Colon (tissue), 2 donors: ENCODE measurements around the gene RAB40B.
A peak's percentile ranks its signal among the peaks of the same experiment; 100 is the strongest.

ENCODE experiments used
- FAIRE-seq: peaks from 2 replicates; lab custom pipeline; 2012; peaks lifted over from hg19 to GRCh38; lab: Jason Lieb, UNC
- donor health status: control.
- donor health status: control.

Gene RAB40B

GRCh38 chr17:82691714-82692113 lies 6.8 kb downstream of the RAB40B start:
- no peak for FAIRE-seq

DNA sequence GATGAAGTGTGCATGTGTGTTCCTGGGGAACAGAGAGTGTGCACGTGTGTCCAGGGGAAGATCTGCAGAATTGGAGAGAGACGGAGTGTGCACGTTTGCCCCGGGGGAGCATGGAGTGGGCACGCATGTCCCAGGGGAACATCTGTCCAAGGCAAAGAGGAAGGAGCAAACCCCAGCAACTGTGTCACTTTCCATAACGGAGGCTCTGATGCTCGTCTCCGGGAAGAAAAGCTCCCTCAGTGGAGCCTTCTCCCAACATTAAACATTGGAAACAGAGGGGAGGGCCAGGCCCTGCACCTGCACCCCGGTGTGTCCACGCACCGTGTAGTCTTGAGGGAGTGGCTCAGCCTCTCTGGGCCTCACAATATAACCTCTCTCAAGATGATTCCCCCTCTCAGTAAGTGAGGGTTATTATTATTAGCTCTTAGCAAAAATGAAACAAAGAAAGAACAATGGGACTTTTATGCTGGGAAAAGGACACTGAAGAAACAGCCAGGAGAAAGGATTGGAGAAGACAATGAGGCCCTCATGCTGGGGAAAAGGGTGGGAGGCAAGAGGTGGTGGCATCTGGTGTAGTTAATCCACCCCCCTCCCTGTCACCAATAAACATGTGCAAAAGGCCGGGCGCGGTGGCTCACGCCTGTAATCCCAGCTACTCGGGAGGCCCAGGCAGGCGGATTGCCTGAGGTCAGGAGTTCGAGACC lies 7.6 kb downstream of the RAB40B start:
- no peak for FAIRE-seq

DNA sequence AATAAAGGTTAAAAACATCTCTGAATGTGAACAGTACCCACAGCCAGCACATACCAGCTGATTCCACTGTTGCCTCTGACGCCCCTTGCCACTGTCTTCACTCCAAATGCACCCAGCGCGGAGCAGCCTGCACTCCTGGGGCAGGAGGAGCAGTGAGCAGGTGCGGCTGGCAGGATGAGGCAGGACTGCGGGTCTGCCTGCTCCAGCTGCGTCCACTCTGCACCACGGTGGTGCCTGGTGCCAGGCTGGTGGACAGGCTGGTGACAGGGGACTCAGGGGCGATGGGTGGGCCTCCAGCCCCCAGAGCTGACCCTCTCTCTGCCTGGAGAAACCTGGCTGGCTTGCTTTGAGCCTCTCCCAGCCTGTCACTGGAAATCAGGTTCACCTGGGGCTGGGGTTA lies 9.4 kb downstream of the RAB40B start:
- no peak for FAIRE-seq

GRCh38 chr17:82687871-82688270 lies 10.6 kb downstream of the RAB40B start:
- FAIRE-seq = no peak

DNA sequence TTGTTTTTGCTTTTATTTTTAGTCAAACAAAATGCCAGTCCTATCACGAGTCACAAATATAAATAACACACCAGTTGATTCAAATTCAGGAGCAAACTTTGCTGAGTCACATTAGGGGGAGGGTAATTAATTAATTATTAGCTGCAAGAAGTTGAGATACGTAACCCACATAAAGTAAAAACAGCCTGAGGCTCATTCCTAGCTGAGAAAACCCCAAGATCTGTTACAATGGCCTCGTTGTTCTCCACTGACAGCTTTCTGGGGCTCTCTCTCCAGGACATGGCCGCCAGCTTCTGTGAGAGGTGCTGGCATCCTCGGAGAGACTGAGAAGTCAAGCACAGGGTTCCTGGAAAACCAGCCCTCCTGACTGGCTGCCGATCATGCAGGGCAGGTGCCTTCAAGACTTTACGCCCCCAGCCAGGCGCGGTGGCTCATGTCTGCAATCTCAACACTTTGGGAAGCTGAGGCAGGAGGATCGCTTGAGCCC lies 11.1 kb downstream of the RAB40B start:
- FAIRE-seq = no peak

GRCh38 chr17:82686366-82687324 lies 11.9 kb downstream of the RAB40B start:
- FAIRE-seq = no peak

DNA sequence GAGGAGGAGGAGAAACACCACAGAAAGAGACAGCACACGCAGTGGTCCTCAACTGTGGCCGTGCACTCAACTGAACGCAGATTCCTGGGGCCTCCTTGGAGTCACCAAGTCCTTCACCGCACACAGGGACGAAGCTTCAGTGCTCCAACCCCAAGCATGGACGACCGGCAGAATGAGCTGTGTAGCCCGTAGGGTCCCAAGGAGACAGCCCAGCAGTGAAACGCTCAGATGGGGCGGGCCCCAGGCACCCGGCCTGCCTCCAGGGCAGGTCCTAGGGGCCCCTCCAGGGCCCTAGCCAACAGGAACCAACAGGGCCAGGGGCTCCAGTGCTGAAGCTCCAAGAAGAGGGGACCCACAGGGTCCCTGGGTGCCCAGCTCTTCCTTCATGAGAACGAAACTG lies 13.2 kb downstream of the RAB40B start:
- FAIRE-seq = no peak

- FAIRE-seq = peak; percentile 33
These were observed 14.2 kb downstream of the RAB40B start for GRCh38 chr17:82684228-82684841.

GRCh38 chr17:82683534-82683933 lies 15.0 kb downstream of the RAB40B start:
- FAIRE-seq = no peak

GRCh38 chr17:82681547-82681946 lies 17.0 kb downstream of the RAB40B start:
- FAIRE-seq = no peak

- no peak for FAIRE-seq
These were observed 18.7 kb downstream of the RAB40B start for GRCh38 chr17:82679586-82680465.

GRCh38 chr17:82678265-82678891 lies 20.1 kb downstream of the RAB40B start:
- FAIRE-seq = no peak

- no peak for FAIRE-seq
These were observed 21.1 kb downstream of the RAB40B start for GRCh38 chr17:82677353-82677925.

GRCh38 chr17:82675476-82676245 lies 22.8 kb downstream of the RAB40B start:
- FAIRE-seq = no peak

DNA sequence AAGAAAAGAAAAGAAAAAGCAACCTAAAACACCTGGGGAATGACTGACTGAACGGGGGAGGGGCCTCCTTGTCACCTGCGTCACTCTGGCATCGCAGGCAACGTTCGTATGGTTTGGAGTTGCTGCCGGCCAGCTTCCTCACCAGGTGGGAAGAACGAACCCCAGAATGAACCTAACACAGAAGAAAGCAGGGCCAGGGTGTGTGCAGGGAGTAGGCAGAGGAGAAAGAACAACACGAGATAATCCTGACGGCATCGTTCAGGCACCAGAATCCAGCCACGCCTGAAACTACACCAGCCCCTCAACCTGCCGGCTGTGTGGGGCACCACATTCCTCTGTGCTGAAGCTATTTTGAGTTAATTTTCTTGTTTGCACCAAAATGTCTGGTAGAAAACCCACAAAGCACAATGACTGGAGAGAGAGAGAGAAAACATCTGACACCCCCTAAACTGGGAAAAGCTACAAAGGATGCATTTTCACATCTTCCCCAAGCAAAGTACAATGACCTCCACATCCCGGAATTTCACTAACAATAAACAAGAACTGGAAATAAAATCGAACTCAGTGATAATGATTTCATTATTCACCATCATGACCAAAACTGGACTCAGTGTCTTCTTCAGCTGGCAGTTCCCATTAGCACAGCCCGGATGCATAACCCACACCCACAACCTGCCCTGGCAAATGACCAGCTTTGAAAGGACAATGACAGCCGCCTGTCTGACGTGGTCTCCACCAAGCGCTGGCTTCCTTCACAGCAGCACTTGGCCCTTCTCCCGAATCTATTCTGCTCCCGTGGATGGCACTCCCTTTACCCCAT lies 23.6 kb downstream of the RAB40B start:
- no peak for FAIRE-seq

GRCh38 chr17:82670661-82671450 lies 27.6 kb downstream of the RAB40B start:
- peak; percentile 10 for FAIRE-seq

GRCh38 chr17:82668631-82669099 lies 29.8 kb downstream of the RAB40B start:
- no peak for FAIRE-seq

DNA sequence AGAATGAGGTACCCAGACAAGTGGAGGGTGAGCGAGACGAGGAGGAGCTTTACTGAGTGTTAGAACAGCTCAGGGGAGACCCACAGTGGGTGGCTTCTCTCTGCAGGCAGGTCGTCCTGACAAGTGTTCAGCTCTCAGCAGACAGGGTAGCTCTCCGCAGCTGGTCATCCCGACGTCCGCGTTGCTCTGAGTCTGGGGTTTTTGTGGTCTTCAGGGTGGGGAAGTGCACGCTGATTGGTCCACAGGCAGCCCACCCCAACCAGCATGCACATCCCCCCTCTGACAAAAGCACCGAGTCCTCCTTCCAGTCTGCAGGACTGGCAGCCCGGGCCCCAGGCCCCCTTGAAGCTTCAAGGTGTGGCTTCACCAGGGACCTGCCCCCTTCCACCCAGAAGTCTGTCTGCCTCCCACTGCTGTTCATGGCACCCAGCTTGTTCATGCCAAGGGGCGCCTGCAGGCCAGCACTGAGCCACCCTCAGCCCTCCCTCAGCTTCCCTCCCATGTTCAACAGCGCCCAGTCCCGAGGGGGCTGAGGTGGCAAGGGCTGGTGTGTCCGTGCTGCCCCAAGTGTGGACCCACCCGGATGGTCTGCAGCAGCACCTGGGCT lies 30.4 kb downstream of the RAB40B start:
- no peak for FAIRE-seq
